Measurements from ENCODE around the gene NRBF2. TPM values are rescaled to one million over a fixed set of nuclear protein-coding genes. Genes with fewer than 3 reads are reported as not detected.

NRBF2 gene
- total and polyA plus RNA-seq, 9 of the 15 experiments (the other 6 are each of a cell fraction or from before 2014, with no cell fraction given), result 20.8 to 52.1 (median 30.5) TPM

GRCh38 chr10:63105225-63106110 lies 27.7 kb upstream of the NRBF2 start (continued):
- TF ChIP-seq ZBTB40 (IDR thresholded peaks at IDR 0.05), result 0 out of 2 replicates have a peak, but pooled peaks have one; percentile 19
- no peak for TF ChIP-seq ZBTB40 (CRISPR knock-in tag; IDR thresholded peaks at IDR 0.05)
- no peak for TF ChIP-seq NCOA6 (IDR thresholded peaks at IDR 0.05)
- no peak for TF ChIP-seq ZNF217 (CRISPR knock-in tag; IDR thresholded peaks at IDR 0.05)
